Daoy (cell line): Measurements from ENCODE around the gene UBE2E3. TPM values are rescaled to one million over a fixed set of nuclear protein-coding genes. Genes with fewer than 3 reads are reported as not detected.
A peak's percentile ranks its signal among the peaks of the same experiment; 100 is the strongest.

Source experiments
- DNase-seq: peaks from one replicate; pipeline ENCODE4 v3.0.0-alpha.2; 2015; ENCODE audit warnings: low read depth
- total RNA-seq: library from RNA; depleted of rRNA; stranded (reverse); fragments of >200 nt; shearing (Covaris generic); gene quantifications from 2 replicates; pipeline ENCODE4 v1.2.3, GENCODE V29; 2014

The UBE2E3 gene
- total RNA-seq, 1 experiment from 2014 or later: 78.7 TPM

DNA sequence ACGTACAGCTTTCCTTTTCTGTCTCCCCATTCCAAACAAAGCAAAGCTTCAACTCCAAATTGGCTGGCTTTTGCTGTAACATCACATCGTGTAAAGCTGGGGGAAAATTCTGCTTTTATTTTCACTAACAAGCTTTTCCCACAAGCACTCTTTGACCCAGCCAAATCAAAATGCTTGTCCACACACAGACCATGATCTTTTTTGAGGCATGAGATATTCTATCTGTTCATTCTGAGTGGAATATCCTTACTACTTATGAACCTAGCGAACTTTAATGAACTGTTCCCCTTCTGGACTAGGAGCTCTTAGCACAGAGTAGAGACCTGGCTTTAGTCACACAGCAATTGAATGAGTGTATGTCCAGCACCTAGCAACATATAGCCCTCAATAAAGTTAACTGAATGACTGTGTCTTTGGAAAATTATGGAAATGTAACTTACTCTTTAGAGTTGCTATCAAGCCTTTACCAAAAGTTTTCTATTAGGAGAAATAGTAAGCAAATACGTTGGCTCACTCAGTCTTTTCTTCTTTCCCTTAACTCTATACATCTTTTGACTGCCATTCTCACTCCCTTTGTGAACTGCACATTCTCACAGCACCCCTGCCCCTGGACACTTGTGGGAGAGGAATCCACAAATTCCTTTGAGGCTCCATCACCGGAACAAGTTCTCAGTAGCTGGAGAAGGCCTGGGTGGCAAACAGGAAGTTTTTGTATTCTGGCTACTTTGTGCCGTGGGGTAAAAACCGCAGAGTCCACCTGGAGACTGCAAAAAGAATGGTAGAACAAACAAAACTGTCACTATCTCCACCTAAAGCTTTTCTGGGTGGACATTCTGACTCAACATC, 1.3 kb upstream of the UBE2E3 start:
- peak; percentile 71 for DNase-seq

DNA sequence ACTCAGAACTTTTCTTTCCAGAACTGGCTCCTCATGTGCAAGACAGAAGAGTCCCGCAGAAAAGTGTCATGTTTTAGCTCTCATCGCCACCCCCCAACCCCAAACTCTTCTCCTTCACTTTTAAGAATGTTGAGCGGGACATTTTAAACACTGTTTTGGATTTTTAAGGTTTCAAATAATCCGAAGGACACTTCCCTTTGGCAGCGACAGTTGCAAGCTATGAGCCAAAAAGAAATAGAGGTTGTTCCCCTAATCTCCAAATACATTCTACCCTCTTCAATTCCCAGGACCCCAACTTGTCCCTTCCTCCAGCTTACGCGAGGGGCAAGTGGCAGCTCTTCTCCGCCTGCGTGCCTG, 678 bp upstream of the UBE2E3 start:
- no peak for DNase-seq

DNA sequence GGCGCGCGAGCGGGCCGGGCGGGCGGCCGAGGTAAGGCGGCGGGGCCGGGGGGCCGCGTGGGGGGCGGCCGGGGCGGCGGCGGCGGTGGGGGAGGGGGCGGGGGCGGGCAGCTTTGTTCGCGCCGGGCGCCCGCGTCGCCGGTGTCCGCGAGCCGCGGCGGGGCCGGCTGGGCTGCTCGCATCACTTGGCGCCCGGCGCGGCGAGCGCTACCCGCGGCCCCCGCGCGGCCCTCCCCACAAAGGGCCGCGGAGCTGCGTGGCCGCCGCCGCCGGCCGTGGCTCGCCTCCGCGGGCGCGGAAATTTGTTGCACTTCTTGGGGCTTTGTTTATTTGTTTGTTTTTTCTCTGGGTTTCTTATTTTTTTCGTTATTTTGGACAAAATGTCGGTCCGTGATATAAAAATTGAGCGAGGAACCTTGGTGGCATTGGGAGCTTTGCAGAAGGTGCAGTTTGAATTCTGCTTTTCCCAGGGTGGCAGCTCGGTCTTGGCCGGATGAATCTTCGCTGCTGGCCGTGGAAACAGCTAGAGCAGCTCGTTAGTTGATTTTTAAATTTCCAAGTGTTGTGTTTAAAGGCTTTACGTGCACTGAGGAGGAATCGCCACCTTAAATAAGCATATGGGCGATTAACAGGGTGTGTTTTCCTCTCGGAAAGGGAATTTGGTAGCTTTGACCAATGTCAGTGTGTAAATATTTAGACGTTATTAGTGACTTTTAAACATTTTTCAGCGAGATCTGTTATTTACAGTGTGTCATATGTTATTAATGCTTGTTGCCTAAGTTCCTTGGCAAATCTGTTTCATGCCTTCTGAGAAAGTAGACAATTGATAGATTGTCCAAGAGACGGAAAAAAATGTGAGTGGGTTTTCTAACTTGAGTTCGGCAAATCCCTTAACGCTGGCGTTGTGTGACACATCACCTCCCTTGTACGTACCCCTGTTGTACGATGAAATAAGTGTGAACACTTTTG, 822 bp downstream of the UBE2E3 start:
- DNase-seq: peak; percentile 35

DNA sequence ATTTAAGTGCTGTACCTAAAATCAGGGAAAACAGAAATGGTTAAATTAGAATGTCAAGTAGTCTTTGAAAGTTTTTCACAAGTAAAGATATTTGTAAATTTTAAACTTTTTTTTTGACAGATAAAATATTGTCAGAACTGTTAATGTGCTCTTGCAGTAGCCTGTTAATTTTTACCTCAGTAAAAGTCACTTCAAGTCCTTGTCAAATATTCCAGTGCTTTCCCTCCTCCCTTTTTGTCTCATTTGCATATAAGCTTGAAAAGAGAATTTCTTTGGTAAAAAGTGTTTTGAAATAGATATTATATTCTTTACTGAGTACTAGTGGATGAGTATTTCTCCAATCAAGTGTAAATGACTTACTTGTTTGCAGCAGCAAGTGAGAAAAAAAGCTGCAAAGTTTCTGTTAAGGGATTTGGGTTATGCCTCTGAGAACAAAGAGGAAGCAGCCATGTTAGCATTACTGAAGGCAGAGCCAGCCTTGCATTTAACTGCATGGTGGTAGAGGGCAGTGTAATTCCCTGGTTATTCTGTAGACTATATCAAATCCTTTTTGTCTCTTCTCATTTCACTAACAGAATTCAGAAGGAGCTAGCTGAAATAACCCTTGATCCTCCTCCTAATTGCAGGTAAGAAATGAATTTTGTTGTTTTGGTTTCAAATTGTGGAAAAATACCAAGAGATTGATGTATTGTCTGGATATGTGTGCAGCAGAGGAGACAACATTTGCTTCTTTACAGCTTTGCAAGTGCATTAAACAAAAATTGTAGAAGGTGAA, 3.2 kb downstream of the UBE2E3 start:
- DNase-seq: peak; percentile 49

DNA sequence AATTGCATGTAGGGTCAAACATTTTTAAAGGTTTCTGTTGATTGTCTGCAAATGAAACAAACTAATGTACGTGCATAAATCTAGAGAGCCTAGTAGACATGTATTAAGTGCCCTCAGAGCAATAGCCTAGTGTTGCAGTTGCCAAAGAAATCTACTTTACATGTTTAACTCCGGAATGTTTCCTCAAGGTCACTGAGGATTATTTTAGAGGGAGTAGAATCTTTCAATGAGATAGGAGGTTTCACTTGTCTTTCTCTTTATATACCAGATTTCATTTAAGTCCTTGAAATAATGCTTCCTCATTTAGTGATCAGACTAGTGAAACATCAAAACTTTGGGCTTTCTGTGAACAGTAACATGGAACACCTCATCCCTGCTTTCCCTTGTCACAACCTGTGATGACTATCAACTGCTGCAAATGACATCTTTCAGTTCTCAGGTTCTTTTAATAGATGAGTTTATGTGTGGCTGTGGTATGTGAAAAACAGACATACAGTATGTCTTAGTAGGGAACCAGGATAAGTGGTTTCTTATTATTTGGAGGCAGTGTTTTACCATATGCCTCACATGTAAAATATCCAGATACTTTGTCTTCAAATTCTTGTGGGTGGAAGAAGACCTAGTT, 5.5 kb downstream of the UBE2E3 start:
- no peak for DNase-seq

DNA sequence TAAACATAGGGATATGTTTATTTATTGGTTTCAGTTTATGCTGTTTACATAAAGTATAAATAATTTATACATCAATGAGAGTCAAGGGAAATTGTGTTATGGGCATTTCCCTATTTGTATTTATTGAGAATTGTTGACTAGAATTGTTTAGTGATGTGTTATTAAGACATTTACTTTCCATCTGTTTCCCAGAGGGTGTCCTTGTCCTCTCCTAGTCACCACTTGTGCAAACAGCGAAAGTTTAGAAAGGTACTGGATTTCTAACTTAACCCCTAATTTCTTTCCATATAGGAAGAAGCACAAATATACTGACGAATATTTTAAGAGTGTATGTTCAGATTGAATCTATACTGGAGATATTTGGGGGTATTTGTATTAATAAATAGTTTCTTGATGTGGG, 6.7 kb downstream of the UBE2E3 start:
- no peak for DNase-seq

DNA sequence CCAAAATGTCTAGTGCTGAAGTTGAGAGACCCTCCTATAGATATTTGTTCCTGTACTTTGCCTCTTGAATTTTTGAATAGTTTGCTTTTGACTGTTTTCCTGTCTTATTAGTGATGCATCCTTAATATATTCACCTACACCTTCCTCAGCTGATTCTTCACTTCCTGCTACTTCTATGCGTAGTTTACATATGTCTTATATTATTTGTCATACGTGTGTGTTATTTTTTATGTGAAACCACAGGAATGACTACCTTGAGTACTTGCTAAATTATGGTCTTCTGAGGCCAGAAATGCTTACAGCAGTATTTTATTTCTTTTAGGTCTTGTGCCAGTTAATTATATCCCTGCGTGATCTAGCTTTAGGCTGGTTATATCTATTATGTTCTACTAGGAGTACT, 9.9 kb downstream of the UBE2E3 start:
- DNase-seq: no peak

DNA sequence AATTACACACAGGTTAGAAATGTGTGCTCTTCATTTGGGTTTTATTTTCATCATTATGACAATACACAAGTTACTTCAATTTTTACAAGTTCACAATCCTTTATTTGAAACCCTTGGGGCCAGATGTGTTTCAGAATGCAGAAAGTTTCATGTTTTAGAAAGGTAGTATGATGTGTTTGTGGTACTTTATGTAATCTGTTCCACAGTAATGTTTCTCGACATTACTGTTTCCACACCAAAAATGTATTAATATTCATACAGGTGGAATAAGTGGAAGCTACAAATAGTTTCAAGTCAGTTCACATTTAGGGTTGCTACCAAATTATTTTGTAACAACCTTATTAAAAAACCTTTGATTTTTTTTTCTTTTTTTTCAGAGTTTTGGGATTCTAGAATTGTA, 10.4 kb downstream of the UBE2E3 start:
- DNase-seq: no peak

DNA sequence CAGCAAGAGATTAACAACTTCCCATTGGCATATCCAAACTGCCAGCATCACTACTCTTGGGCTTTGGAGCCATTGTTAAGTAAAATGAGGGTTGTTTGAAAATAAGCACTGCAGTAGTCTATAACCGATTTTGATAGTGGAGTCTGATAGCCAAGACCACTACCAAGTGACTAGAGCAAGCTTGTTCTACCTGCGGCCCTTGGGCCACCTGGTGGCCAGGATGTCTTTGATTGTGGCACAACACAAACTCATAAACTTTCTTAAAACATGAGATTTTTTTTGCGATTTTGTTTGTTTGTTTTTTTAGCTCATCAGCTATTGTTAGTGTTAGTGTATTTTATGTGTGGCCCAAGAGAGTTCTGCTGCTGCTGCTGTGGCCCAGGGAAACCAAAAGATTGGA, 11.0 kb downstream of the UBE2E3 start:
- no peak for DNase-seq

DNA sequence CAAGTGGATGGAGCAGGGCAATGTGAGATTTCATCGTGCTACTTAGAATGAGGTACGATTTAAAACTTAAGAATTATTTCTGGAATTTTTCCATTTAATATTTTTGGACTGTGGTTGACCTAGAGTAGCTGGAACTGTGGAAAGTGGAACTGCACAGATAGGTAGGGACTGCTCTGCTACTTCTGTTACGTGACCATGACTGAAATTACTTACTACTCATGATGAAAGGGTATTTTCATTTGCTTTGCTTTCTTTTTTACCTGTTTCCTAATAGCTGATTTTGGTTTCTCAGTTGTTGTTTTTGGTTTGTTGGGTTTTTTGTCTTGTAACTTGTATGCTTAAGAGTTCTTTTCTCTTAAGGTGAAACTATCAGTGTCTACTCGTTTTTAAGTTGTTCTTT, 11.4 kb downstream of the UBE2E3 start:
- DNase-seq: no peak

DNA sequence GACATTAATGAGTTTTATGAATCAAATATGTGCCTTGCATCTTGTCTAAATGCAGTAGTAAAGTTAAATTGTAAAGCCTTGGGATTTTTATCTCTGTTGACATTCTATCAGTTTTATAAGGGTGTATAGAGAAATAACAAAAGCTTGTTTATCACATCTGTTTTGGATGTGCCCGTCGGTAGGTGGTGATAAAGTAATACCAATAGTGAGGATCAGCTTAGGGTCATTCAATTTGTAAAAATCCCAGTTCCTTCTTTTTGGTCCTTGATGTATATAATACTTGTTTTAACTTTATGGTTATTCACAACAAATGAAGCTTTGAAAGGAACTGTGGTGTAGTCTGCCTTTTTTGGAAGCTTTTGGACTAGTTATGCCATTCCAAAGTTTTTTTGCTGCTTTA, 12.6 kb downstream of the UBE2E3 start:
- no peak for DNase-seq

DNA sequence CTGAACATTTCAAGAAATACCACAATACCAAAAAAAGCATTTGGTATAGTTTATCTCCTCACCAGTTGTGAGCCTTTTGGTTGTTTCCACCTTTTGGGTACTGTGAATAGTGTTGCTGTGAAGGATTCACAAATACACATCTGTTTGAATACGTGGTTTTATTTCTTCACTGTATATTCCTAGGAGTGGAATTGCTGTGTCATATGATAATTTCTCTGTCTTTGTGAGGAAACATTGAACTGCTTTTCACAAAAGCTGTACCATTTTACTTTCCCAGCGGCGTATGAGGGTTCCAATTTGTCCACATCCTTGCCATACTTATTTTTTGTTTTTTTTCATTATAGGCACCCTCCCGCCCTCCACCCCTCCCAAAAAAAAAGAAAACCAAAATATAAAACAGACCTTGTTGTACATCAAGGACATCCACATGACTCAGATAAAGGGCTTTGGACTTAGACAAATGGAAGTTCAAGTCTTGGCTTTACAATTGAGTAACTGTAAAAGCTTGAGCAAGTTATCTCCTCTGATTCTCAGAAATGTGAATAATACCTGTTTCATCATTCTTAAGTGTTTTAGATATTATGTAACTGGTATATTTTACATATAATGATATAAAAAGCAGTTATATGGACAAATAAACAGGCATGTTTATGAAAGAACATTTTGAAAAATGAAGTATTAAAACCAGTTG, 19.0 kb downstream of the UBE2E3 start:
- no peak for DNase-seq

DNA sequence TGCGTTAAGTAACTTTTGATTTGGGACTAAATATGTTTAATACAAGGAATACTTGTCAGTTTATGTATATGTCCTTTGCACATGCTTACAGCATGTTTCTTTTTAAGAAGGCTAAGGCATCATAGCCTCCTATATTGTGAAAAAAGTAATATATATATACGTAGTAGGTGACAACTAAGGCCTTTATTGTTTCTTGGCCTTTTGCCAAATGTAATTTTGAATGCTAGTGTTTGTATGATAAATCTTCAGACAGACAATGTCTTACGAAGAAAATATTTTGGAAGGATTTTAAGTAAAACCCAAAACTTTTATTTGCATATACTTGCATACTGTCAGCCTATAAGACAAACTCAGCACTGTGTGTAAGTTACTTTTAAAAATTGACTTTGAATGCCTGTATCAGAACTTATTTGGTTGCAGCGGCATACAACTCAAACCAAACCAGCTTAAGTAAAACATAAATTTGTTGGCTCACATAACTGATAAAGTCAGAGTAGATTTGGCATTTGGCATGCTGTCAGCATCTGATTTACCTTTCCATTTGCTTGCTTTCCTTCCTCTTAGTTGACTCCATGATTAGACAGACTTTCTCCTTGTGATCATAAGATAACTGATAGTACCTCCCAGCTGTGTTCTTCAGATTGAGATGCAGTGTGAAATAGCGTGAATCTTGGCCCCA, 24.4 kb downstream of the UBE2E3 start:
- no peak for DNase-seq

DNA sequence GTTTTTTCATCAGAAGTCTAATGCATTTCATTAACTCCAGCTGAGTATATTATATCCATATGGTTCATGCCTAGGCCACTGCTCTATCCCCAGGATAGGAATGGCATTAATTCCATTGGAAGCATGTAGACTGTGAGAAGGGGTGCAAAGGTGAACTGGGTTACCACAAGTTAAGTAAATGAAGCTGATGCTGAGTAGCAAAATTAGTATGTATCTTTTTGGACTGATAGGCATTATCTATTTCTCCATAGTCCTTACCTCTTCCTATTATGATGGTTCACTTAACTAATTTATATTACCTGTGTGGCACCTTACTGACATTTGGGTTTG, 24.9 kb downstream of the UBE2E3 start:
- DNase-seq: no peak

DNA sequence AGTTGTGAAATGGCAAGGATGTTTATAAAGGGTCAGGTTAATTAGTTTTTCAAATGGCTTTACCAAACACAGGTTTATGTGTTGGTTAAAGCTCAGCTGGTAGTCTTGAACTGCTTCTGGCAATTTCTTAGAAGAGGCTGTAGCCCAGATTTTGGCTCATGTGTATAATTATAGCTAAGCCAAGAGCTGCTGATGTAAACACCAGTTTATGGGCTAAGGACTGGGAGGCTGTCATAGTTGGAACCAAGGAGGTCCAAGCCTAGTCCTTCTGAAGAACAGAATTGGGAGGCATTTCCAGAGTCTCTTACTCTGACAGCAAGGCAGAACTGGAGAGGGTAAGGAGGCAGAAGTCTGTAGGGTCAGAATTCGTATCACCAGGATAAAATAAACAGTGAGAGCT, 25.4 kb downstream of the UBE2E3 start:
- no peak for DNase-seq

DNA sequence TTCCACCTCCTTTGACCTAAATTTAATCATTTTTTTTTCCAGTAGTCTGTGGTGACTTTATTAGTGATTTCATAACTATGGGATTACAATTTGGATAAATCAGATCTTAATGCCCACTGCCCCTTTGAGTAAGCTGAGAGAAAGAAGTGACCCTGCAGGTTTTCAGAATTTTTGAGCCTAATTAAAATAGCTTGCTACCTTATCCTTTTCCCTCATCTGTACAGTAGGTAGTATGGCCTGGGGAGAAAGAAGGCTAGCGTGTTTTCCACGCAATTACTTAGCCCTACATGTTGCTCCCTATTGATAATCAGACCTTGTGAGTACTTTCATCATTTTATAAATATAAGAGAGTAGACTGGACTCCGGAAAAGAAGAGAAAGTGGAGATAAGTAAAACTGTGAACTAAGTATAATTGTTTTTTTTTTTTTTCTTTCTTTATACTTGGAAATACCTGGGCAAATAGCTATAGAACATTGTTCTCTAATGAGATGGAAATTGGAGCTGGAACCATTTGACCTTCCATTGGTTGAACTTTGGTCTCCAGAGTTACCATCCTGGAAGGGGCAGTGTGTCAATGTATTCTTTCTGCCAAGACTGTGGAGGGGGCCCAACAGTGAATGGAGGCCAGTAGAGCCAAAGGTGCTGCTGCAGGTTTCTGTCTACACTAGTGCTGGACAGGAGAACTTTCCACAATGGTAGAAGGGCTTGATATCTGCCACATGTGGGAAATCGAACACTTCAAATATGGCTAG, 26.9 kb downstream of the UBE2E3 start:
- no peak for DNase-seq

DNA sequence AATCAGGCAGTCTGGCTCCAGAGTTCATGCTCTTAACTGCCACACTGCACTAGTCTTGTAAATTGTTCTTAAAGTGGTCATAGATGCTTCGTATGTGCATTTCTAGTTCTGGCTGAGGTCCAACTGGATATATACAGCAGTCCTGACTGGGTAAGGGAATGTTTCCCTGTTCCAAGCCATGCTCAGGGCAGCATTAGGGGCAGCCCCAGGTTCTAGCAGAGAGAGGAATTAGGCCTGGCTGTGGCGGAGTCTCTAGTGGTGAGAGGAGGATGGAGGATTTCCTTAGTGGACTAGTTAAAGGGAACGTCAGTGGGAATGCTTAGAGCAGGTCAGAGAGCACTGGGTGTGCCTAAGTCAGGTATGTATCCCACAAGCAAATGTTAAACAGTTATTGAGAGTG, 28.0 kb downstream of the UBE2E3 start:
- no peak for DNase-seq

DNA sequence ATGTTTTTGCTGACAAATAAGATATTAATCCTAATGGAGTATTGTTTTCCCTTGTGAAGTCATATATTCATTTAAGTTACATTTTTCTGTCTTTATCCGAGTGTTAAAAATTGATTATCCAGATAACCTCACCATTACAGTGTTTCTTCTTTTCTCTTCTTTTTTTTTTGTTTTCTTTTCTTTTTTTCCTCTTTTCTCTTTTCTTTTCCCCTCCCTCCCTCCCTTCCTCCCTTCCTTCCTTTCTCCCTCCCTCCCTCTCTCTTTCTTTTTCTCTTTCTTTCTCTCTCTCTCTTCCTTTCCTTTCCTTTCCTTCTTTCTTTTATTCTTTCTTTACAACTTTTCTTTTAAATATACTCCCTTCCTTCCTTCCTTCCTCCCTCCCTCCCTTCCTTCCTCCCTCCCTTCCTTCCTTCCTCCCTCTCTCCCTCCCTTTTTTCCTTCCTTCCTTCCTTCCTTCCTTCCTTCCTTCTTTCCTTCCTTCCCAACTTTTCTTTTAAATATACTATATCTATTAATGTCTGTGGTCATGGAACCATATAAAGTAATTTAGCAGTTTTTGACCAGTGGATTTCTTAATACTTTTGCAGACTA, 40.9 kb downstream of the UBE2E3 start:
- DNase-seq: no peak

DNA sequence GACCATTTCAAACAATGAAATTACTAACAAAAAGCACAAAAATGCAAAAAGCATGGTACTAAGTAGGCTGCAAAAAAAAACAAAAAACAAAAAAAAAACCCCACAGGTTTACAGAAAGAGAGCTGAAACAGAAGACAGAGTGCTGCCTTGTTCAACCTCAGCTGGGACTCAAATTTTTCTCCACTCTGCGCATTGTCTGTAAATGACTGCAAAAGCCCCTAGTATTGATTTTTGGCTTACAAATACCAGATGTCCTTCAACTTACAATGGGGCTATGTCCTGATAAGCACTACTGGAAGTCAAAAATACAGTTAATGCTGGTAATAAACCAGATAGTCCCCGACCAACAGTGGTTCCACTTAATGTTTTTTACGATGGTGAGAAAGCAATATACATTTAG, 42.2 kb downstream of the UBE2E3 start:
- DNase-seq: no peak

DNA sequence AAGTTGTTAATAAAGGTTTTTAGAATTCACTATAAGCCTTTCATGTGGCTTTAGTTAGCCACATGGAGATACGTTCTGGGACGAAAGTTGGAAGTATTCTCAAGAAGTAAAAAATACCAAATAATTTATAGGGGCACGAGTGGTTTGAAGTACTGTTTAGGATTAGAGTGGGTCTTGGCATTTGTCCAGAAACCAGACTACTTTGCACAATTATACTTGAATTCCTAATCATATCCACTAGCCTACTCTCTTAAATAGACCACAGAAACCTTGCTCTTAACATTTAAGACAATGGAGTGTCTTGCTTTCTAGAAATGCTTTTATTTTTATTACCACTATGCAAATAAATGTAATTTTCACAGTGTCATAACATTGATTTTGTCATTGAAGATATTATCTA, 44.6 kb downstream of the UBE2E3 start:
- no peak for DNase-seq
